Measurements from ENCODE around the gene POLR2E.
A peak's percentile ranks its signal among the peaks of the same experiment; 100 is the strongest.

Gene POLR2E

DNA sequence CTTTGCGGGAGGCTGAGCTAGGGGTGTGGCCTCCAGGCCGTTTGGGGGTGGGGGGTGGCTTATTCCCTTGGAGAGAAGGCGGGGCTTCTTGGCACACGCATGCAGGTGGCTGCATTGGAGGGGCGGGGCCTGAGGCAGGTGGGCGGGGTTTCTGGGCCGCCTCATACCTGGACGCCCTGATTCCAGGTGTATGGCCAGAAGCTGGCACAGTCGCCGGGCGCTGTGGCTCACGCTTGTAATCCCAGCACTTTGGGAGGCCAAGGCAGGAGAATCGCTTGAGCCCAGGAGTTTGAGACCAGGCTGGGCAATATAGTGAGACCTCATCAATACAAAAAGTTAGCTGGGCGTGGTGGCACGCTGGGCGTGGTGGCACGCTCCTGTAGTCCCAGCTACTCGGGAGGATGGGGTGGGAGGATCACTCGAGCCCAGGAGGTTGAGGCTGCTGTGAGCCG, 47.5 kb downstream of the POLR2E start:
- no peak for DNase-seq (ENCODE audit: low read depth)

- no peak for DNase-seq (ENCODE audit: low read depth)
Observed at GRCh38 chr19:1046836-1047695, 48.1 kb downstream of the POLR2E start.

DNA sequence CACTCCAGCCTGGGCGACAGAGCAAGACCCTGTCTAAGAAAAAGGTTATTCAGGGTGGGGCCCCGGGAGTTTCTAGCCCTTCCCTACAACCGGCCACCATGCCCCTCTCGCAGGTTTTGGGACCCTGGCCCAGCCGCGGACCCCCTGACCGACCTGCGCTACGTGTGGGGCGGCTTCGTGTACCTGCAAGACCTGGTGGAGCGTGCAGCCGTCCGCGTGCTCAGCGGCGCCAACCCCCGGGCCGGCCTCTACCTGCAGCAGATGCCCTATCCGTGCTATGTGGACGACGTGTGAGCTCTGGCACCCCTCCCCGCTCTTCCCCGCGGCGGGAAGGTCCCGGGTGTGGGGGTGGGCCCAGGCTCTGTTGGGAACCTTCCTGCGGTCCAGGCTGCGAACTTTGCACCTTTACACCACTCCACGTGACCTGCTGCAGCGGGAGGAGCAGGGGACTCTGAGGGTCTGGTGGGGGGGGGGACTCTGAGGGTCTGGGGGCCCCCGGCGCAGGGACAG, 49.0 kb downstream of the POLR2E start:
- no peak for DNase-seq (ENCODE audit: low read depth)

DNA sequence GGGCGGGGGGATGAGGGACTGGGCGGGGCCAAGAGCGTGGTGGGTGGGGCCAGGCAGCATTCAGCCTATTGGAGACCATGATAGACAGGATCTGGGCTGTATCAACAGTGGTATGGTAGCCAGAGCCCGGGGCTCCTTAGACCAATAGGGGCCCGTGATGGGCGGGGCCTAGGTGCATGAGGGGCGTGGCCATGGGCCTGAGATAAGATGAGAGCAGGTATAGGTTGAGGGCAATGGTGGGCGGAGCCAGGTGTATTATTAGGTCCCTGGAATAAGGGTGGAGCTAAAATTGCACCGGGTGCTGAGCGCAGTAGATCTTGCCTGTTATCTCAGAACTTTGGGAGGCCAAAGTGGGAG, 50.0 kb downstream of the POLR2E start:
- DNase-seq (ENCODE audit: low read depth) = peak; percentile 50

- peak; percentile 35 for DNase-seq (ENCODE audit: low read depth)
Observed at GRCh38 chr19:1042689-1043511, 52.3 kb downstream of the POLR2E start.

GRCh38 chr19:1041835-1042685, 53.1 kb downstream of the POLR2E start:
- no peak for DNase-seq (ENCODE audit: low read depth)

DNA sequence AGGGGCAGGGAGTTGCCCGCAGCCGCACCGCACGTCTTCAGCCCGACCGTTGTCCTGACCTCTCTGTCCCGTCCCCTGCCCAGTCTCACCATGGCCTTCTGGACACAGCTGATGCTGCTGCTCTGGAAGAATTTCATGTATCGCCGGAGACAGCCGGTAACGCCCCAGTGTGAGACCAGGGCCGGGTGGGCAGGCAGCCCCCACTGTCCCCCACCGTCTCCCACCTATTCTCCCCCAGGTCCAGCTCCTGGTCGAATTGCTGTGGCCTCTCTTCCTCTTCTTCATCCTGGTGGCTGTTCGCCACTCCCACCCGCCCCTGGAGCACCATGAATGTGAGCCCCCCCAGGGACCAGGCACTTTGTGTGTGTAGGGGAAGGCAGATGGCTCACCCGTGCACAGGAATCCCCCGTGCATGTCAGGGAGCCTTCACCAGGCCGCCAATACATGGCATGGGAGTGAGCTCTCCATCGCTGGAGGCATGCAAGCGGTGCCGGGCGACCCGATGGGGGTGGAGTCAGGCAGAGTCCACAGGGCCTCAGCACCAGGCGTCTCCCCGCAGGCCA, 53.8 kb downstream of the POLR2E start:
- DNase-seq (ENCODE audit: low read depth) = no peak

DNA sequence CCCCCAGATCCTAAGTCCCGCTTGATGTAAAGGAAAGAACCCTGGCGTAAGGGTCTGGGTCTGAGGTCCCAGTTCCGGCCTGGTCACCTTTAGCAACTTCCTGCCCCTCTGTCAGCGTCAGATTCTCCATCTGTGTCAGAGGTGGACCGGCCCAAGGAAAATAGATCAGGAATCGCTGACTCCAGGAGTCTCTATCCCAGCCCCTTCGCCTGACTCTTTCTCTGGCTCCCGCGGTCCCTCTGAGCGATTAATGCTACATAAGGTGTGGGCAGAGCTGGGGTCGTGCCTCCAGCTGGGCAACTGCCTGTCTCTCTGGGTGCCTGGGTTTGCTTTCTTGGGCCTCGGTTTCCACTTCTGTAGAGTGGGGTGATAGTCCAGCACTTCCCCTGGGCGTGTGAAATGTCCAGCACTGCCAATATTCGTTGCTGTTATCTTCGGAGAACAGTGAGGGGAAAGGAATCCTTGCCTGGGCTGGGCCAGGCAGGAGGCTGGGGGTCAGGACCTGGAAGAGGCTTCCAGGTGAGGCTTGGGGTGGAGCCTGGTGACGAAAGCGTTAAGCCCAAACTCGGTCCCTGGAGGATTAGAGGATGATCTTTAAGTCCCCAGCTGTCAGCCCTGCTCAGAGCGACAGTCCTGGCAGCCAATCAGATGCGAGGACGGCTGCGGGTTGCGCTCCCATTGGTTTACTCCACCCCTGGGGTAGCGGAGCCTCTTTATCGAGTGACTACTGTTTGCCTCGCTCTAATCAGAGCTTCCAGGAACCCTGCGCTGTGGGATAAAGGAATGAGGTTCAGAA, 54.5 kb downstream of the POLR2E start:
- DNase-seq (ENCODE audit: low read depth) = peak; percentile 95

DNA sequence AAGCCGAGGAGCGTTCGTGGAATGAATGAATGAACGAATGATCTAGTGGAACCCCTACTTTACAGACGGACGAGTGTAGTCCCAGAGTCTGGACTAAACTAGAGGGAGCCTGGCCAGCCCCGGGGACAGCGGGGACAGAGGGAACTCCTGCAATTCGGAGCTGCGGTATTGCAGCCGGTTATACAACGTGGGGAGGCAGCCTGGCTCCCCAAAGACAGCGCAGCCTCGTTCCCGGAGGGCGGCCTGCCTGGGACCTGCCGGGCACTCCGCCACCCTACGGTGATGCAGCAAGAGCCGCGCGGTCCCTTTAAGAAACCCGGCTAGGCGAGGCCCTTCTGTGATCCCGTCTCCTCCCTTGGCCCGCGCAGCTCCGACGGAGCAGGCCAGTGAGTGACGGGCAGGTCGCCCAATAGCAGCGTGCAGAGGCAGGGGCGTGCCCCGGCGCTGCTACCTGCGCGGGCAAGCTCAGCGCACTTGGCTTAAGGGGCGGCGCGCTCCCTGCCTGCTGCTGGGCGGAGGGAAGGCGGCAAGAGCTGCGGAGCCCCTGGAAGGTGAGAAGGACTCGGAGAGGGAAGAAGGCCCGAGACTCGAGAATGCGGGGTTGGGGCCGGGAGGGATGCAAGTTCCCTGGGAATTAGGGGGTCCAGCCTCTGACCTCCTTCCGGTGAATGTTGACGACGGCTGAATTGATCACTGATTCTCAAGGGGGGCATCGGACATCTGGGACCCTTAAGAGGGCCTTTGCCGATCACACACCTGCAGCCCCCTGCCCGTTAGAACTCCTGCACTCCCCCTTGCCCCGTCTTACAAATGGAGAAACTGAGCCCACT, 55.3 kb downstream of the POLR2E start, which contains the start of gene ABCA7:
TSS of gene ABCA7 (plus strand) at position 462 of the 830 bp plus-strand sequence. CDS start 1,255 bp downstream, outside the sequence.
- DNase-seq (ENCODE audit: low read depth) = peak; percentile 97

- DNase-seq (ENCODE audit: low read depth) = no peak
Observed at GRCh38 chr19:1038978-1039645, 56.1 kb downstream of the POLR2E start.

DNA sequence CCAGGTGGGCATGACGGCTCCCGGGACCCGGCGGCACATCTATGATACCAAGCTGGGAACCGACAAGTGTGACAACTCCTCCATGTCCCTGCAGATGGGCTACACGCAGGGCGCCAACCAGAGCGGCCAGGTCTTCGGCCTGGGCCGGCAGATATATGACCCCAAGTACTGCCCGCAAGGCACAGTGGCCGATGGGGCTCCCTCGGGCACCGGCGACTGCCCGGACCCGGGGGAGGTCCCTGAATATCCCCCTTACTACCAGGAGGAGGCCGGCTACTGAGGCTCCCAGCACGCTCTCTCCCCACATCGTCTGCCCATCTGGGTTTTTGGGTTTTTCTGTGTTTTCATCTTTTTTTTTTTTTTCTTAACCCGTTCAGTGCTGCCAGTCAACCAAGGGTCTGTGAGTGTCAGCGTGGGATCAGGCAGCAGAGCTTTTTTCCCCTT, 57.5 kb downstream of the POLR2E start:
- no peak for DNase-seq (ENCODE audit: low read depth)

Data from iris pigment epithelial cell (primary cell).